Endothelial cell of umbilical vein (primary cell): ENCODE measurements around the gene DMBX1. TPM values are rescaled to one million over a fixed set of nuclear protein-coding genes. Genes with fewer than 3 reads are reported as not detected.

Source experiments
- BruUV-seq: library from RNA; stranded (reverse); fragments of 400-500 nt; replicated peaks from 2 replicates; lab custom pipeline; 2021; lab: Mats Ljungman, UMichigan
- CTCF ChIA-PET: fragments of 300-600, 350-600 bp; sonication (Branson Sonifier 250); formaldehyde crosslinking; loops from one replicate; lab custom pipeline; 2021; ENCODE audit warnings: antibody characterized with exemption, inconsistent platforms; lab: Charles Lee
- POLR2A ChIA-PET: fragments of 300-600, 350-600 bp; sonication (Branson Sonifier 250); formaldehyde crosslinking; loops from one replicate; lab custom pipeline; 2021; ENCODE audit warnings: antibody characterized with exemption, inconsistent platforms; lab: Charles Lee
- DNase-seq: peaks from one replicate; pipeline ENCODE4 v3.0.0-alpha.2; 2011; ENCODE audit warnings: low read depth, low spot score
- FAIRE-seq: peaks from 2 replicates; lab custom pipeline; 2011; peaks lifted over from hg19 to GRCh38; lab: Jason Lieb, UNC
- H2AFZ ChIP-seq: 2 replicates; pipeline ENCODE4 v1.6.0; 2012; ENCODE audit warnings: low read depth, low read length, control low read depth, inconsistent platforms
- H3K27ac ChIP-seq: 2 replicates; pipeline ENCODE4 v1.5.1; 2011; ENCODE audit warnings: low read depth, mild to moderate bottlenecking, control low read depth, low read length, moderate library complexity; ENCODE audit not compliant: insufficient read depth
- H3K27me3 ChIP-seq, 2 experiments: 2 replicates each; pipeline versions ENCODE4 v1.6.0 to v1.6.1; 2011; ENCODE audit warnings: low read length in 2 of 2, mixed read lengths in 1 of 2; ENCODE audit not compliant: control insufficient read depth in 2 of 2, insufficient read depth in 2 of 2
- H3K36me3 ChIP-seq, 2 experiments: 2 replicates in 1 of 2; 3 replicates in 1 of 2; pipeline ENCODE4 v1.5.1; 2011; ENCODE audit warnings: low read length in 2 of 2, mild to moderate bottlenecking in 1 of 2, moderate library complexity in 1 of 2; ENCODE audit not compliant: control insufficient read depth in 2 of 2, insufficient read depth in 2 of 2; ENCODE audit errors: extremely low read depth in 1 of 2
- H3K4me1 ChIP-seq: 3 replicates; pipeline ENCODE4 v1.5.1; 2011; ENCODE audit warnings: mild to moderate bottlenecking, low read length; ENCODE audit not compliant: control insufficient read depth, insufficient read depth; ENCODE audit errors: extremely low read depth
- H3K4me2 ChIP-seq: 2 replicates; pipeline ENCODE4 v1.6.1; 2011; ENCODE audit warnings: low read length, control low read depth, mixed read lengths; ENCODE audit not compliant: insufficient read depth
- H3K4me3 ChIP-seq, 3 experiments: fragments of 200-600 bp in 1 of 3; sonication (generic), shearing (Covaris generic) in 1 of 3; replicated peaks in 1 of 3; 2 replicates each; pipeline ENCODE4 v1.5.1; 2011 to 2016; ENCODE audit warnings: control low read depth in 3 of 3, low read length in 3 of 3, mild to moderate bottlenecking in 2 of 3, inconsistent platforms in 1 of 3, low read depth in 1 of 3, moderate library complexity in 1 of 3; ENCODE audit not compliant: insufficient read depth in 1 of 3
- H3K79me2 ChIP-seq: 2 replicates; pipeline ENCODE4 v1.6.0; 2012; ENCODE audit warnings: low read length, inconsistent platforms; ENCODE audit not compliant: control insufficient read depth, insufficient read depth
- H3K9ac ChIP-seq: replicated peaks from 2 replicates; pipeline ENCODE3; 2011; ENCODE audit warnings: low read length, control low read depth; ENCODE audit not compliant: insufficient read depth; ENCODE audit errors: extremely low read depth
- H3K9me1 ChIP-seq: replicated peaks from 3 replicates; pipeline ENCODE4 v1.6.0; 2011; ENCODE audit warnings: mild to moderate bottlenecking, low read length; ENCODE audit not compliant: control insufficient read depth, insufficient read depth; ENCODE audit errors: extremely low read depth
- H3K9me3 ChIP-seq: replicated peaks from 2 replicates; pipeline ENCODE4 v1.5.1; 2012; ENCODE audit warnings: low read length, inconsistent platforms; ENCODE audit not compliant: control insufficient read depth, insufficient read depth
- H4K20me1 ChIP-seq: replicated peaks from 2 replicates; pipeline ENCODE3; 2011; ENCODE audit warnings: mild to moderate bottlenecking, low read length; ENCODE audit not compliant: control insufficient read depth, insufficient read depth; ENCODE audit errors: extremely low read depth
- CTCF ChIP-seq, 2 donors: IDR thresholded peaks; 1 replicate in 1 of 2; 2 replicates in 1 of 2; pipeline ENCODE4 v1.5.1; 2011; ENCODE audit warnings: low read length in 2 of 2, mild to moderate bottlenecking in 2 of 2, moderate library complexity in 2 of 2, control low read depth in 1 of 2, inconsistent platforms in 1 of 2, low read depth in 1 of 2; ENCODE audit not compliant: insufficient read depth in 1 of 2; ENCODE audit errors: extremely low read depth in 1 of 2
- EZH2 ChIP-seq: IDR thresholded peaks from 2 replicates; pipeline ENCODE4 v1.6.1; 2012; ENCODE audit warnings: borderline replicate concordance, low read depth, mild to moderate bottlenecking, moderate library complexity, low read length, inconsistent platforms; ENCODE audit not compliant: severe bottlenecking
- JUN ChIP-seq: IDR thresholded peaks from 2 replicates; pipeline ENCODE4 v1.6.1; 2011; ENCODE audit warnings: borderline replicate concordance, low read depth; ENCODE audit not compliant: insufficient read length, insufficient read depth
- MAX ChIP-seq: IDR thresholded peaks from 2 replicates; pipeline ENCODE4 v1.6.1; 2011; ENCODE audit not compliant: insufficient read depth, insufficient read length
- dilution Hi-C: fragments of 300-500 bp; cut with MboI; formaldehyde crosslinking; loops from one replicate; pipeline ENCODE4 v1.15.0; 2019; ENCODE audit warnings: low sequenced_read_pairs; ENCODE audit not compliant: extremely low pct_ligation_motif_present
- intact Hi-C: fragments of 100-400 bp; cut with micrococcal nuclease; formaldehyde crosslinking; loops from one replicate; pipeline ENCODE4 v1.10.0; 2022
- polyA plus RNA-seq, 4 experiments: library from polyadenylated mRNA; depleted of rRNA in 3 of 4; stranded (reverse) in 3 of 4; unstranded in 1 of 4; fragments of >200 nt; gene quantifications; 2 replicates each; pipeline versions ENCODE4 v1.2.1 to v1.2.3, GENCODE V29; 2011 to 2012; ENCODE audit warnings: missing spikeins in 1 of 4
- total RNA-seq: library from RNA; stranded (reverse); gene quantifications from 2 replicates; pipeline ENCODE4 v1.2.3, GENCODE V29; 2021

Gene DMBX1
- total and polyA plus RNA-seq, 2 donors (not counting 3 experiments of a cell fraction or from before 2014, with no cell fraction given): not detected

- no peaks in the 10 kb centered on the region for H3K79me2 ChIP-seq
- H3K4me3 ChIP-seq: no peak overlapping the region
- no peak overlapping the region for H3K9ac ChIP-seq
- dilution Hi-C loops (no loop called here), intact Hi-C loops (no loop called here)
- peaks cover 24 to 39% of the 10 kb centered on the region in 2 experiments for H3K27me3 ChIP-seq
- H3K9me1 ChIP-seq: no peaks in the 10 kb centered on the region
- H2AFZ ChIP-seq: no peak overlapping the region
- H3K4me1 ChIP-seq: no peaks in the 10 kb centered on the region
- TF ChIP-seq JUN (no peak), EZH2 (no peak)
- CTCF ChIA-PET: no interaction called here
- DNase-seq (no peak), FAIRE-seq (no peak)
- no peaks in the 10 kb centered on the region for H3K36me3 ChIP-seq
- H3K9me3 ChIP-seq: no peaks in the 10 kb centered on the region
- H4K20me1 ChIP-seq: no peaks in the 10 kb centered on the region
- no peak overlapping the region for H3K27ac ChIP-seq
- H3K4me2 ChIP-seq: no peak overlapping the region
- POLR2A ChIA-PET: no interaction called here
- BruUV-seq: no TSS peak
Observed at GRCh38 chr1:46517010-46517600, 27.5 kb downstream of the DMBX1 start.

- no peak overlapping the region for H3K4me3 ChIP-seq
- no peaks in the 10 kb centered on the region for H3K9me3 ChIP-seq
- intact Hi-C loops (no loop called here), dilution Hi-C loops (no loop called here)
- no peaks in the 10 kb centered on the region for H3K79me2 ChIP-seq
- no peaks in the 10 kb centered on the region for H3K9me1 ChIP-seq
- no peaks in the 10 kb centered on the region for H3K4me1 ChIP-seq
- peaks cover 28 to 45% of the 10 kb centered on the region in 2 experiments for H3K27me3 ChIP-seq
- FAIRE-seq: no peak
- no peaks in the 10 kb centered on the region for H4K20me1 ChIP-seq
- no peak overlapping the region for H3K4me2 ChIP-seq
- no TSS peak for BruUV-seq
- TF ChIP-seq CTCF (IDR thresholded peaks at IDR 0.05; ENCODE audit: extremely low read depth in 1 of 2, insufficient read depth in 1 of 2, low read depth in 1 of 2, low read length in 2 of 2): no peak
- TF ChIP-seq MAX: no peak
- ChIA-PET CTCF (no interaction called here), POLR2A (no interaction called here)
- DNase-seq: no peak
- H3K9ac ChIP-seq: no peak overlapping the region
- H3K36me3 ChIP-seq: no peaks in the 10 kb centered on the region
- H3K27ac ChIP-seq: no peak overlapping the region
- no peak overlapping the region for H2AFZ ChIP-seq
Observed at GRCh38 chr1:46517932-46518498, 28.4 kb downstream of the DMBX1 start.
